ENCODE results near the gene ITGBL1.

Gene ITGBL1

GRCh38 chr13:101499406-101499805 lies 46.9 kb downstream of the ITGBL1 start:
- DNase-seq (ENCODE audit: extremely low read depth, insufficient read length): no peak
- Histone ChIP-seq H3K36me3 (ENCODE audit: control insufficient read depth, insufficient read depth, low read length) (no peaks in the 10 kb centered on the region), H3K27me3 (replicated peaks; ENCODE audit: control insufficient read depth, insufficient read depth, low read length) (no peaks in the 10 kb centered on the region), H3K4me3 (replicated peaks; ENCODE audit: low read depth, low read length) (no peak overlapping the region)
- no peak for TF ChIP-seq CTCF (IDR thresholded peaks at IDR 0.05; ENCODE audit: insufficient read depth, low read length, poor library complexity, severe bottlenecking)

- no peak for TF ChIP-seq CTCF (IDR thresholded peaks at IDR 0.05; ENCODE audit: insufficient read depth, low read length, poor library complexity, severe bottlenecking)
Measured at GRCh38 chr13:101502618-101503017, 50.1 kb downstream of the ITGBL1 start.

GRCh38 chr13:101511161-101511560 lies 58.7 kb downstream of the ITGBL1 start:
- no peak for TF ChIP-seq CTCF (IDR thresholded peaks at IDR 0.05; ENCODE audit: insufficient read depth, low read length, poor library complexity, severe bottlenecking)
- no peaks in the 10 kb centered on the region for H3K36me3 ChIP-seq (ENCODE audit: control insufficient read depth, insufficient read depth, low read length)

More at GRCh38 chr13:101502618-101503017, 50.1 kb downstream of the ITGBL1 start:
- Histone ChIP-seq H3K4me3 (replicated peaks; ENCODE audit: low read depth, low read length) (no peak overlapping the region), H3K36me3 (ENCODE audit: control insufficient read depth, insufficient read depth, low read length) (no peaks in the 10 kb centered on the region), H3K27me3 (replicated peaks; ENCODE audit: control insufficient read depth, insufficient read depth, low read length) (no peaks in the 10 kb centered on the region)
- no peak for DNase-seq (ENCODE audit: extremely low read depth, insufficient read length)

GRCh38 chr13:101511766-101512165 lies 59.3 kb downstream of the ITGBL1 start:
- TF ChIP-seq CTCF (IDR thresholded peaks at IDR 0.05; ENCODE audit: insufficient read depth, low read length, poor library complexity, severe bottlenecking): no peak
- no peaks in the 10 kb centered on the region for H3K36me3 ChIP-seq (ENCODE audit: control insufficient read depth, insufficient read depth, low read length)
- H3K27me3 ChIP-seq (replicated peaks; ENCODE audit: control insufficient read depth, insufficient read depth, low read length): no peaks in the 10 kb centered on the region
- no peak for DNase-seq (ENCODE audit: extremely low read depth, insufficient read length)
- no peak overlapping the region for H3K4me3 ChIP-seq (replicated peaks; ENCODE audit: low read depth, low read length)

More at GRCh38 chr13:101511161-101511560, 58.7 kb downstream of the ITGBL1 start:
- Histone ChIP-seq H3K27me3 (replicated peaks; ENCODE audit: control insufficient read depth, insufficient read depth, low read length) (no peaks in the 10 kb centered on the region), H3K4me3 (replicated peaks; ENCODE audit: low read depth, low read length) (no peak overlapping the region)
- no peak for DNase-seq (ENCODE audit: extremely low read depth, insufficient read length)

GRCh38 chr13:101512650-101513049 lies 60.2 kb downstream of the ITGBL1 start:
- no peak for TF ChIP-seq CTCF (IDR thresholded peaks at IDR 0.05; ENCODE audit: insufficient read depth, low read length, poor library complexity, severe bottlenecking)
- Histone ChIP-seq H3K4me3 (replicated peaks; ENCODE audit: low read depth, low read length) (no peak overlapping the region), H3K36me3 (ENCODE audit: control insufficient read depth, insufficient read depth, low read length) (no peaks in the 10 kb centered on the region), H3K27me3 (replicated peaks; ENCODE audit: control insufficient read depth, insufficient read depth, low read length) (no peaks in the 10 kb centered on the region)
- DNase-seq (ENCODE audit: extremely low read depth, insufficient read length): no peak

GRCh38 chr13:101514100-101514499 lies 61.6 kb downstream of the ITGBL1 start:
- TF ChIP-seq CTCF (IDR thresholded peaks at IDR 0.05; ENCODE audit: insufficient read depth, low read length, poor library complexity, severe bottlenecking): no peak
- no peaks in the 10 kb centered on the region for H3K36me3 ChIP-seq (ENCODE audit: control insufficient read depth, insufficient read depth, low read length)
- H3K4me3 ChIP-seq (replicated peaks; ENCODE audit: low read depth, low read length): no peak overlapping the region
- DNase-seq (ENCODE audit: extremely low read depth, insufficient read length): no peak
- H3K27me3 ChIP-seq (replicated peaks; ENCODE audit: control insufficient read depth, insufficient read depth, low read length): no peaks in the 10 kb centered on the region
